Gastrocnemius medialis (tissue), 4 donors: Measurements from ENCODE around the gene CCSER1. TPM values are rescaled to one million over a fixed set of nuclear protein-coding genes. Genes with fewer than 3 reads are reported as not detected.

Experiments used
- ATAC-seq, 2 donors: fragments of 150-250 bp; one replicate each; pipeline ENCODE4 v1.9.1; 2016
- DNase-seq, 2 donors: peaks; one replicate each; pipeline ENCODE4 v3.0.0-alpha.2; 2019
- H3K27ac ChIP-seq, 4 donors: fragments of 200-600 bp; sonication (generic); 1 replicate in 1 of 4; 2 replicates in 3 of 4; pipeline ENCODE4 v1.5.1; 2016 to 2018; ENCODE audit warnings: mild to moderate bottlenecking in 2 of 4, moderate library complexity in 1 of 4
- H3K27me3 ChIP-seq, 3 donors: fragments of 200-600 bp; sonication (generic) in 2 of 3; 1 replicate in 1 of 3; 2 replicates in 2 of 3; pipeline versions ENCODE4 v1.5.1 to v1.6.0; 2016 to 2019; ENCODE audit warnings: mild to moderate bottlenecking in 1 of 3, moderate library complexity in 1 of 3
- H3K36me3 ChIP-seq, 2 donors: fragments of 200-600 bp; sonication (generic) in 1 of 2; one replicate each; pipeline ENCODE4 v1.5.1; 2017 to 2018
- H3K4me1 ChIP-seq, 2 donors: fragments of 200-600 bp; sonication (generic) in 1 of 2; one replicate each; pipeline ENCODE4 v1.5.1; 2016 to 2017; ENCODE audit warnings: mild to moderate bottlenecking in 2 of 2
- H3K4me3 ChIP-seq, 4 donors: fragments of 200-600 bp; sonication (generic) in 3 of 4; 1 replicate in 1 of 4; 2 replicates in 3 of 4; pipeline ENCODE4 v1.5.1; 2016 to 2019; ENCODE audit warnings: mild to moderate bottlenecking in 2 of 4
- H3K9me3 ChIP-seq, 3 donors: fragments of 200-600 bp; sonication (generic) in 2 of 3; 1 replicate in 1 of 3; 2 replicates in 2 of 3; pipeline ENCODE4 v1.5.1; 2016 to 2019
- CTCF ChIP-seq, 5 experiments: fragments of 450-650 bp in 3 of 5; fragments of 200-600 bp in 2 of 5; sonication (generic) in 2 of 5; IDR thresholded peaks in 4 of 5; conservative IDR thresholded peaks in 1 of 5; 1 replicate in 4 of 5; 2 replicates in 1 of 5; pipeline ENCODE4 v1.5.1; 2016 to 2019; ENCODE audit warnings: antibody characterized with exemption in 5 of 5, mild to moderate bottlenecking in 3 of 5, moderate library complexity in 3 of 5
- POLR2A ChIP-seq, 2 donors: fragments of 450-650 bp; IDR thresholded peaks; one replicate each; pipeline ENCODE4 v1.6.1; 2017; ENCODE audit warnings: antibody characterized with exemption in 2 of 2, mild to moderate bottlenecking in 2 of 2, moderate library complexity in 2 of 2
- in situ Hi-C, 4 donors: fragments of 200-750 bp; cut with MboI; loops; one replicate each; pipeline versions ENCODE4 v1.15.0 to v1.8.0; 2017; ENCODE audit warnings: low sequenced_read_pairs in 4 of 4
- intact Hi-C: fragments of 100-400 bp; cut with DNase I; formaldehyde crosslinking; loops from one replicate; pipeline ENCODE4 v1.15.1; 2023; ENCODE audit warnings: low total_unique reads
- total RNA-seq, 4 donors: library from RNA; depleted of rRNA; stranded (reverse); fragments of >200 nt; gene quantifications; one replicate each; pipeline versions ENCODE4 v1.1.0 to v1.2.3, GENCODE V29; 2016

The CCSER1 gene
- total RNA-seq, 4 donors from 2014 or later = 0.39 to 0.83 (median 0.63) TPM

GRCh38 chr4:91268913-91269312 is 1141.7 kb downstream of the CCSER1 start:
- Histone ChIP-seq H3K27me3 (no peaks in the 10 kb centered on the region), H3K27ac (no peak overlapping the region), H3K9me3 (no peaks in the 10 kb centered on the region), H3K4me1 (no peaks in the 10 kb centered on the region), H3K4me3 (no peak overlapping the region), H3K36me3 (no peaks in the 10 kb centered on the region)
- ATAC-seq = no peak
- no peak for DNase-seq
- in situ Hi-C loops = no loop called here
- no peak for TF ChIP-seq CTCF (IDR thresholded peaks at IDR 0.05 in 4 of 5, conservative IDR thresholded peaks at IDR 0.05 in 1 of 5)
- TF ChIP-seq POLR2A (IDR thresholded peaks at IDR 0.05) = no peak
- intact Hi-C loops = no loop called here

GRCh38 chr4:91279899-91280298 is 1152.7 kb downstream of the CCSER1 start:
- in situ Hi-C loops = no loop called here
- no peak for ATAC-seq

GRCh38 chr4:91280551-91281290 is 1153.5 kb downstream of the CCSER1 start:
- Histone ChIP-seq H3K27me3 (no peaks in the 10 kb centered on the region), H3K9me3 (no peaks in the 10 kb centered on the region), H3K27ac (no peak overlapping the region), H3K4me3 (no peak overlapping the region), H3K36me3 (no peaks in the 10 kb centered on the region), H3K4me1 (no peaks in the 10 kb centered on the region)
- in situ Hi-C loops = no loop called here
- intact Hi-C loops = no loop called here
- no peak for TF ChIP-seq POLR2A (IDR thresholded peaks at IDR 0.05)
- no peak for TF ChIP-seq CTCF (IDR thresholded peaks at IDR 0.05 in 4 of 5, conservative IDR thresholded peaks at IDR 0.05 in 1 of 5)
- ATAC-seq (no peak), DNase-seq (no peak)

More at GRCh38 chr4:91279899-91280298, 1152.7 kb downstream of the CCSER1 start:
- Histone ChIP-seq H3K36me3 (no peaks in the 10 kb centered on the region), H3K4me1 (no peaks in the 10 kb centered on the region), H3K27ac (no peak overlapping the region), H3K27me3 (no peaks in the 10 kb centered on the region), H3K4me3 (no peak overlapping the region), H3K9me3 (no peaks in the 10 kb centered on the region)
- TF ChIP-seq CTCF (IDR thresholded peaks at IDR 0.05 in 4 of 5, conservative IDR thresholded peaks at IDR 0.05 in 1 of 5) (no peak), POLR2A (IDR thresholded peaks at IDR 0.05) (no peak)
- intact Hi-C loops = no loop called here
- DNase-seq = no peak

GRCh38 chr4:91282217-91282616 is 1155.0 kb downstream of the CCSER1 start:
- Histone ChIP-seq H3K27ac (no peak overlapping the region), H3K4me1 (no peaks in the 10 kb centered on the region), H3K36me3 (no peaks in the 10 kb centered on the region), H3K27me3 (no peaks in the 10 kb centered on the region), H3K4me3 (no peak overlapping the region), H3K9me3 (no peaks in the 10 kb centered on the region)
- intact Hi-C loops (no loop called here), in situ Hi-C loops (no loop called here)
- ATAC-seq (no peak), DNase-seq (no peak)
- TF ChIP-seq CTCF (IDR thresholded peaks at IDR 0.05 in 4 of 5, conservative IDR thresholded peaks at IDR 0.05 in 1 of 5) (no peak), POLR2A (IDR thresholded peaks at IDR 0.05) (no peak)
